HG03521 (cell line): Measurements from ENCODE around the gene FUT1.
"Not testable (repeated sequence)": the region's sequence is repeated elsewhere in the genome, so short reads cannot be mapped to it uniquely, and the experiment has no call there.

ENCODE experiments used
- ATAC-seq: cut with Tn5 transposase; IDR thresholded peaks from one replicate; pipeline ENCODE4 v1.9.1; 2021; ENCODE audit warnings: mild to moderate bottlenecking, moderate library complexity; ENCODE audit not compliant: unreplicated experiment

The FUT1 gene

DNA sequence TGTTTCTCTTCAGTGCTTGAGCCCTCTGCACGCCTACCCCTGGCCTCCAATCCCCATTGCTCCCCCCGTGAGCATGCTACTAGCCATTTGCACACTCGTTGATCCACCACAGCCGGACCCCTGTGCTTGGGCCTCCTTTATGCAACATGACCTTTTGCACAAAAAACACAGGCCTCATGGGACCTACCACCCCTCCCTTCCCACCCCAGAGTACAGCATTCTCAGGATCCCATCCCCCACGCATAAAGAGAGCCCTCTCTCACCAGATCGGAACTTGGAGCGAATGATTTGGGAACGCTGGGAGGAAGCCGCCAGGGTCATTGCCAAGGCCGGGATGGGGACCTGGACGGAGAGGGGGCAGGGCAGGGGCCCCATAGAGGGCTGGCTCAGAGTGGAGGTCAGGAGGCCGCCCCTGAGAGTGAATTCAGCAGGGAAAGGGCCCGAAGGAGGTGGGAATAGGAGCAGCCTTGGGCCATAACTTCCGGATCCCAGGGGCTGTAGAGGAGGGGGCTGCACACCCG, 33.7 kb downstream of the FUT1 start:
- ATAC-seq = no peak

DNA sequence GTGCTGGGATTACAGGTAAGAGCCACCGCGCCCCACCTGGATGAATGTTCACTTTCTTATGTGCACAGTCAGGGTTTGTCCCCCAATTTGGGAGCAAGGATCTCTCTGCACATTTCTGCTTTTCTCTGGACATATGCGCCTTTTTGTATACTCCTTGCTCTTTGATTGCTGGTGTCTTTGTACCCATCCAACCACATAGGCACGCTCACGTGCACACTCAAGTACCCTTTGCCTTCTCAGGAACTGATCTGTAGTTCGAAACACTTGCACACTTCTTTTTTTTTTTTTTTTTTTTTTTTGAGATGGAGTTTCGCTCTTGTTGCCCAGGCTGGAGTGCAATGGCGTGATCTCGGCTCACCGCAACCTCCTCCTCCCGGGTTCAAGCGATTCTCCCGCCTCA, 34.3 kb downstream of the FUT1 start:
- ATAC-seq = not testable (repeated sequence)

DNA sequence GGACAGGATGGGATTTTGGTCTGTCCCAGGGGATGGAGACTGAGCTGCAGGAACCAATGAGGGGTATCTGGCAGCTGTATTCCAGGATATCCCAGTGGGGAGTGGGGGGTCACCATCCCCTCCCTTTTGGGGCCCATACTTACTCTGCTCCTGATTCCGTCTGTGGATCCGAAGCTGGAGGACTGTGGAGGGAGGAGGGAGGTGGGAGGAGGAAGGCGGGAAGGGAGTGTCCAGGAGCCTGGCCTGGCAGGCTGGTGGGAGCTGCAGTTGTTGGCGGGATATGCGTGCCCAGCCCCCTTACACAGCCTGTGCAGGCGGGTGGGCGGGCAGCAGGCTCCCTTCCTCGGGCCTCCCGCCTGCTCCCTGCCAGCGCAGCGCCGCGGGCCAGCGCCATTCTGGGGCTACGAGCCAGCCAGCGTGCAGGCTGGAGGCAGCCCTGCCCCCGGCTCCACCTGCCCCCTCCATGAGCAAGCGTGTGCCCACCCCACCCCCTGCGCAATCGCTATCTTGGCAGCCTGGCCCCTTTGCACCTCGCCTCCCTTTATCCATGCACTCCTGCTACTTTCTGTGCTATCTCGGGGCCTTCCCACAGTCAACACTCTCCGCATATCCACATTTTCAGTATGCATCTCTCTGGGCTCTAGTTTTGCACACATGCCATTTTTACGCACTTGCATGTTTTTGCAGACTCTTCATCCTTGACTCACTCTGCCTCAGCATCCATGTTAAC, 35.7 kb downstream of the FUT1 start:
- no peak for ATAC-seq

DNA sequence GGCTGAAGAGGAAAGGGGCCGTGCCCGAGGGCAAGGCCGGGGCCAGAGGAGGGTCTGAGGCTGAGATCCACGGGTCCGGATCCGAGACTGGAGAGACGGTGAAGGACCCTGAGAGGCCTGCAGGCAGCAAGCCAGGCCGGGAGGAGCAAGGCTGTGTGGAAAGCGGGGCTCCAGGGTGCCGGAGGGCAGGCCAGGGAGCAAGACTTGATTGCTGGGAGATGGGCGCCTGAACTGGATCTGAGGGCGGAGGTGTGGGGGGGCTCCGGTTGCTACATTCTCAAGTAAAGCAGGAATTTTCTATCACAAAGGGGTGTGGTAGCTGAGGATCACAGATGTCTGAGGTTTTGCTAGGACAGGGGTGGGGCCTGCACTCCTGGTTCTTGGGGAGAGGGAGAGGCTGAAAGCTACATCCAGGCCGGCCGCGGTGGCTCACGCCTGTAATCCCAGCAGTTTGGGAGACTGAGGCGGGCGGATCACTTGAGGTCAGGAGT, 36.7 kb downstream of the FUT1 start:
- no peak for ATAC-seq

DNA sequence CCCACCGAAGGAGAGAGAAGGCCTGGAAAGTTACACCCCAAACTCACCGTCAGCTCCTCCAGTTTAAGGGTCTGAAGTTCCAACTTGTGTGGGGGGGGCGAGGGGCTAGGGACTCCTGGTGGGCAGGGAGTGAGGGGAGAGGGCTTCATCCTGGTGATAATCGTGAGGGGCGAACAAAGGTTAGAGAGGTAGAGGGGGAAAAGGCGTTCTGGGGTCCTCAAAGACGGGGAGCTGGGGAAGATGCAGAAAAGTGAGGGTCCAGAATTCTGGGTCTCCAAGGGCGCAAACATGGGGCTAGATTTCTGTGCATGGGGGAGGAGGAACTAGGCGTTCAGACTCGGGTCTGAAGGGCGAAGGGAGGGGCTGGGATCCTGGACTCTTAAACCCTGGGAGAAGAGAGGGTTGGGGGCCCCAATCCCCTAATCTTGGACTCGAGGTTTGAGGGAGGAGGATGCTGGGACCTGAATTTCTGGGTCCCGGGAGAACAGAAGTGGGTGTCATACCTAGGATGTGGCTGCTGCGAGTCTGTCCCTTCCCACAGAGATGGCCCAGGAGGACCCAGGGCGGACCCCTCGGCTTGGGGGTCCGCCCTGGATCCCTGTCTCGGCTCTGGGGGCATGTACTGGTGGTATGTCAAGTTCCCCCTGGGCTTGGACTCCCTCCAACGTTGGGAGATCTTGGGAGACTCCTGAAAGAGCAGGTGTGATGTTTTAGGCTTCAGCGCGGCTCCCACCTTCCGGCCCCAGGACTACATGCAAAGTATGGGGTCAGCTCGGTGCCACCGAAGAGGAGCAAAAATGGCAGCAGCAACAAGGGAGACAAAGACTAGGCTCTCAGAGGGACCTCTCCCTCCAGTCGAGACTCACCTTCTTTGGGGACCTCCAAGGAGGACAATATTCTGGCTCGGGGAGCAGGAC, 37.4 kb downstream of the FUT1 start:
- no peak for ATAC-seq

DNA sequence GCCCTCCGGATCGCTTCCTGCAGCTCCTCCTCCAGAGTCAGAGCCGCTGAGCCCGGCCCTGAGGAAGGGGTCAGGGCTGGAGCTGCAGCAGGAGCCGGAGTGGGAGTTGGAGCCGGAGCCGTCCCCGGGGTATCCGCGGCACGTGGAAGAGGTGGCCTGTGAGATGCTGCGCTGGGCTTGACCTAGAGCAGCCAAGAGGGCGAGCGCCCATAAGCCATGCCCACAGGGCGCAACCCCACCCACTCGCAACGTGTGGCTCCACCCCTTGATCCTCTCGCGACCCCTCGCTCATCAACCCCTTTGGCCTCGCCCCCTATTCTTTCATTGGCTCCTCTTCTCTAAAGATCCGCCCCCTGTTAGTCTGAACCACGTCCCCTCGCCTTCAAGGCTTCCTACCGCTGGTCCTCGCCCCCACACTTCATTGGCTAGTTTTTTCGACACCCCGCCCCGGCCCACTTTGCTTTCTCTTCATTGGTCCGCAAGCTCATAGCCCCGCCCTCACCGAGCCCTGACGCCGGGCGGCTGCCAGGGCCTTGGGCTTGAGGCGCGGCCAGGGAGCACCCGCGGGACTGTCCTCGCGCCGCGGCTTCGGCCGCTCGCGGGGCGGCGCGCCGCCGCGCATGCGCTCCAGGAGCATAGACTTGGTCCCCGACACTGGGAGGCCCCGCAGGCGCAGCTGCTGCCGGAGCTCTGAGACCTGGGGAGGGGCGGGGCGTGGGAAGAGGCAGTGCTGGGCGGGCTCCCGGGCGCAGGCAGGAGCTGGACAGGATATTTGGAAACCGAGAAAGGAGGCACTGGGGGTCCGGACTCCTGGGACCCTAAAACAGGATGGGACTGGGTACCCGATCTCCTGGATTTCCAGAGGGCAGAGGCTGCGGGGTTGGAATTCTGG, 38.3 kb downstream of the FUT1 start:
- peak; percentile 90 for ATAC-seq

DNA sequence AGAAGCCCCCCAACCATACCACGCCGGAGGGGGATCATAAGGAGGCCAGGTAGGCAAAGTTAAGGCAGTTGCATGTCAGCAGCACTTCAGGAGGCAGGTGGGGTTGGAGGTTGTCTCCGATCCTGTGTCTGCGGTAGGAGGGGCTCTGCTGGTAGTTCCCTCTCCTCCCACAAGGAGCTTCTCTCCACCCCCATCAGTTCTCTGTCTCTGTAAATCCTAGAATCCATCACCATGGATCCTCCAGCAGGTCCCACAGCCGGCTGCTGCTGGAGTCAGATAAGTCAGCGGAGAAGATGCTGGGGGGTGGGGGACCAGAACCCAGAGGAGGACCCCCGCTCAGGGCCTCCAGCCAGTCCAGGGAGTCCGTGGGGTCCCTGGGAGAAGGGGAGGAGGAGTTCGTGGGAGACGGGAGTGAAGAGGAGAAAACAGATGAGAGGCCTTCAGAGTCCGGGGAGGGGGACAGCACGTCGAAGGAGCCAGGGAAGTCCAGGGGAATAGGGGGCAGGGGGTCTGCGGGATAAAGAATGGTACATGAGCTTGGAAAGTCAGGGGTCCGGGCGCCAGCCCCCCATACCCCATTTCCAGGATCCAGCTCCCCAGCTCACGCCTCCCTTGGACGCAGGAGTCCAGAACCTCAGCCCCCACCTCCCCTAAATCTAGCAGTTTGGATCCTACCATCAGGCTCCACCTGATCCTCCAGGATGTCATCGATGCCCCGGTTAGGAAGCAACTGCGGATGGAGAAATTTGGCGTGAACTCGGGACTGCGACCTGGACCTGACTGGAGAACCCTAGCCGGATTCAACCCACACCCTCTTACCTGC, 39.2 kb downstream of the FUT1 start:
- ATAC-seq = no peak

DNA sequence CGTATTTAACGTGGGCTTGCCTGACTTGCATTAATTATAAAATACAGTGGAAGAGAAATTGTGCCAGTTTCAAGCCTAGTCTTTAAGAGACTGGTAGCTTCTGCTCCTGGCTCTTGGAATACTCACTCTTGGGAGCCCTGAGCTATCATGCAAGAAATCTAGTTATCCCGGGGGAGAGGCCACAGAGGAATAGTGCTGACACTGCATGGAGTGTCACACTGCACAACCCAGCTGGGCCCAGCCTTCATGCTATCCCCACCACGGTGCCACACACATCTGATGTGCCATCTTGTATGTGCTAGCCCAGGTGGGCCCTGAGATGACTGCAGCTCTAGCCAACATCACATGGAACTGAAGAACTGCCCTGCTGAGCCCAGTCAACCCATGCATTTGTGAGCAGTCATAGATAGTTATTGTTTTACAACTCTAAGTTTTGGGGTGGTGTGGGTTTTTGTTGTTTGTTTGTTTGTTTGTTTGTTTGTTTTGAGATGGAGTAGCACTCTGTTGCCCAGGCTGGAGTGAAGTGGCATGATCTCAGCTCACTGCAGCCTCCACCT, 41.3 kb downstream of the FUT1 start:
- no peak for ATAC-seq

DNA sequence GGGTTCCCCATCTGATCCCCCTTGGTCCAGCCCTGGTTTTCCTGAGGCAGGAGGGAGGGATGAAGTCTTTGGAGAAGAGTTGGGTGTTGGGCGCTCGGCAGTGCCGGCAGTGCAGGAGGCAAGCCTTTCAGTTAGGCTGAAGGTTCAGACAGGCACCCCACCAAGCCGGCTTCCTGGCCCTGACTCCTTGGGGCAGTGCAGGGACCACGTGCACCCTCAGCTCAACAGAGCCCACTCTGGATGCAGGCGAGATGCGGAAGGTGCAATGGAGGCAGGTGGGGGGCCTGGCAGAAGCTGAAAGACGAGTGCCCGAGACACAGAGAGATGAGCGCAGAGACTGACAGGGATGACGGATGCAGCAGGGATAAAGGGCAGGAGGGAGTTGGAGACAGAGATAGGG, 44.0 kb downstream of the FUT1 start:
- no peak for ATAC-seq

DNA sequence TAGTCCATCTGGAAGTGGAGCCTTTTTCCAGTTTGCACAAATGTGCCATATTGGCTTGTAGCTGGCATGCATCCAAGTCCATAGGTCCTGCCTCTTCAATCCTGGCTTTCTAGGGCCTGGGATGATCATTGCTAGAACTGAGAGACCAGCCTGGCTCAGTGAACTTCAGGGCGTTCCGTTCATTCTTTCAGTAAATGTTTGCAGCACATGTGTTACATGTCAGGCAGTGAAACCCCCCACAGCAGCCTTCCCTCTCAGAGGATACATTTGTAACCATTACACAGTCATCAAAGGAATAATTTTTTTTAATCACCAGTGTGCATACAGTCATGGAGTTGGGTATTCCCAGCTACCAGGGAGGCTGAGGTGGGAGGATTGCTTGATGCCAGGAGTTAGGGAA, 47.0 kb downstream of the FUT1 start:
- no peak for ATAC-seq

DNA sequence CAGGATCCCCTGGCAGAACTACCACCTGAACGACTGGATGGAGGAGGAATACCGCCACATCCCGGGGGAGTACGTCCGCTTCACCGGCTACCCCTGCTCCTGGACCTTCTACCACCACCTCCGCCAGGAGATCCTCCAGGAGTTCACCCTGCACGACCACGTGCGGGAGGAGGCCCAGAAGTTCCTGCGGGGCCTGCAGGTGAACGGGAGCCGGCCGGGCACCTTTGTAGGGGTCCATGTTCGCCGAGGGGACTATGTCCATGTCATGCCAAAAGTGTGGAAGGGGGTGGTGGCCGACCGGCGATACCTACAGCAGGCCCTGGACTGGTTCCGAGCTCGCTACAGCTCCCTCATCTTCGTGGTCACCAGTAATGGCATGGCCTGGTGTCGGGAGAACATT, 49.1 kb downstream of the FUT1 start:
- no peak for ATAC-seq

DNA sequence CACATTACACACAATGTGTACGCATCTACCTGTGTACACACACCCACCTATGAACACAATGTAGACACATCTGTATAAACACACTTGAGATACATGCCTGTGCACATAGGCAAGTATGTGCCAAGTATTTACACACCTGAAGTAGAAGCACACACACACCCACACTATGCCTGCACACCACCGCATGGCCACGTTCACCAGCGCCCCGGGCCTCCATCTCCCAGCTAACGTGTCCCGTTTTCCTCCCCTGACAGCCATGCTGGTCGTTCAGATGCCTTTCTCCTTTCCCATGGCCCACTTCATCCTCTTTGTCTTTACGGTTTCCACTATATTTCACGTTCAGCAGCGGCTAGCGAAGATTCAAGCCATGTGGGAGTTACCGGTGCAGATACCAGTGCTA, 49.7 kb downstream of the FUT1 start:
- no peak for ATAC-seq

DNA sequence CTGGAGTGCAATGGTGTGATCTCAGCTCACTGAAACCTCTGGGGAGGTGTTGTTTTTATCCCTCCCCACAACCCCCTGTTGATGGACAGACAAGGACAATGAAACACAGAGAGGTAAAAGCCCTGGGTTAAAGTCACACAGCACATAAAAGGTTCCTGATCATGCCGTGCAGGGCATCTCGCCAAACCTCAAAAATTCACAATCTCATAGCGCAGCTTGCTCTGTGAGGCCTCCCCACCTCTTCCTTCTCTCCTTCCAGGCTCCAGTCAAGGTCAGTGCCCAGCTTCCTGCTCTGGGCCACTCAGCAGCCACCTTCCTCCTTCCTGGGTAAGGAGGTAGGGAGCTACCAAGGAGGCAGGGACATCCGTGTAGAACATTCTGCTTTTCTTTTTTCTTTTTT, 54.4 kb downstream of the FUT1 start:
- no peak for ATAC-seq
